Hematopoietic multipotent progenitor cell treated with erythropoietin and hydrocortisone succinate and interleukin-3 and kit ligand, for 4 days (in vitro differentiated cells): ENCODE results near the gene C1orf226.

ENCODE experiments used
- DNase-seq: peaks from one replicate; pipeline ENCODE4 v3.0.0-alpha.2; 2015

C1orf226 gene

GRCh38 chr1:162381383-162381782 is at the start of gene C1orf226:
C1orf226 (plus strand) TSS chr1:162381728; CDS start chr1:162381902, 174 bp downstream.
- DNase-seq = no peak

- DNase-seq = no peak
Observed at GRCh38 chr1:162333991-162334390, 47.5 kb upstream of the C1orf226 start.

- DNase-seq = no peak
Observed at GRCh38 chr1:162335126-162335525, 46.4 kb upstream of the C1orf226 start.

GRCh38 chr1:162336621-162337285 is 44.8 kb upstream of the C1orf226 start:
- DNase-seq = no peak

GRCh38 chr1:162342452-162342983 is 39.0 kb upstream of the C1orf226 start:
- DNase-seq = no peak

- no peak for DNase-seq
Observed at GRCh38 chr1:162343470-162343869, 38.1 kb upstream of the C1orf226 start.

- DNase-seq = no peak
Observed at GRCh38 chr1:162347281-162347680, 34.2 kb upstream of the C1orf226 start.

- peak; percentile 39 for DNase-seq
Observed at GRCh38 chr1:162349635-162350330, 31.7 kb upstream of the C1orf226 start.

GRCh38 chr1:162351246-162351842 is 30.2 kb upstream of the C1orf226 start:
- DNase-seq = peak; percentile 30

GRCh38 chr1:162351874-162352273 is 29.7 kb upstream of the C1orf226 start:
- DNase-seq = peak; percentile 61

- peak; percentile 34 for DNase-seq
Observed at GRCh38 chr1:162353078-162353477, 28.4 kb upstream of the C1orf226 start.

- peak; percentile 43 for DNase-seq
Observed at GRCh38 chr1:162353702-162354101, 27.8 kb upstream of the C1orf226 start.

GRCh38 chr1:162357681-162358266 is 23.8 kb upstream of the C1orf226 start:
- peak; percentile 80 for DNase-seq

- no peak for DNase-seq
Observed at GRCh38 chr1:162358928-162359327, 22.6 kb upstream of the C1orf226 start.

GRCh38 chr1:162359523-162360236 is 21.8 kb upstream of the C1orf226 start:
- no peak for DNase-seq

- DNase-seq = no peak
Observed at GRCh38 chr1:162360237-162360873, 21.2 kb upstream of the C1orf226 start.

GRCh38 chr1:162360874-162361260 is 20.7 kb upstream of the C1orf226 start:
- DNase-seq = no peak

GRCh38 chr1:162361349-162361748 is 20.2 kb upstream of the C1orf226 start:
- DNase-seq = no peak

- no peak for DNase-seq
Observed at GRCh38 chr1:162363823-162364222, 17.7 kb upstream of the C1orf226 start.

GRCh38 chr1:162364498-162364897 is 17.0 kb upstream of the C1orf226 start:
- no peak for DNase-seq

- no peak for DNase-seq
Observed at GRCh38 chr1:162365284-162366020, 16.1 kb upstream of the C1orf226 start.

- no peak for DNase-seq
Observed at GRCh38 chr1:162366149-162366548, 15.4 kb upstream of the C1orf226 start.
